WTC11 (cell line): ENCODE measurements around the gene CTNNBIP1. TPM values are rescaled to one million over a fixed set of nuclear protein-coding genes. Genes with fewer than 3 reads are reported as not detected.

Experiments
- ATAC-seq: fragments of 200-7000 bp; cut with Tn5 transposase; 2 replicates; pipeline ENCODE4 v1.10.0; 2021; ENCODE audit warnings: mild to moderate bottlenecking, moderate library complexity
- CTCF ChIA-PET: fragments of 300-600 bp; sonication (Branson Sonifier 250); formaldehyde crosslinking; loops from one replicate; lab custom pipeline; 2021; ENCODE audit warnings: antibody characterized with exemption; lab: Charles Lee
- POLR2A ChIA-PET: fragments of 350-600 bp; sonication (Branson Sonifier 250); formaldehyde crosslinking; loops from one replicate; lab custom pipeline; 2021; ENCODE audit warnings: antibody characterized with exemption; lab: Charles Lee
- DNase-seq: peaks from one replicate; pipeline ENCODE4 v3.0.0; 2021; ENCODE audit warnings: low spot score
- H3K27ac Mint-ChIP-seq: 2 replicates; pipeline ENCODE4 v1.8.0; 2021; ENCODE audit warnings: mixed read lengths
- H3K27me3 Mint-ChIP-seq: 2 replicates; pipeline ENCODE4 v1.8.0; 2021; ENCODE audit warnings: low read depth, mild to moderate bottlenecking, moderate library complexity, mixed read lengths
- H3K36me3 Mint-ChIP-seq: 2 replicates; pipeline ENCODE4 v1.8.0; 2021; ENCODE audit warnings: mixed read lengths
- H3K4me1 Mint-ChIP-seq: 2 replicates; pipeline ENCODE4 v1.8.0; 2022; ENCODE audit warnings: mixed read lengths
- H3K4me3 Mint-ChIP-seq: 2 replicates; pipeline ENCODE4 v1.8.0; 2021; ENCODE audit warnings: mild to moderate bottlenecking, moderate library complexity, mixed read lengths
- H3K9me3 Mint-ChIP-seq: 2 replicates; pipeline ENCODE4 v1.8.0; 2021; ENCODE audit warnings: mixed read lengths
- CTCF ChIP-seq: fragments of 200-600 bp; IDR thresholded peaks from 2 replicates; pipeline ENCODE4 v1.8.0; 2022; ENCODE audit warnings: antibody characterized with exemption
- FOXK1 ChIP-seq: sonication (generic); formaldehyde crosslinking; IDR thresholded peaks from 2 replicates; pipeline ENCODE4 v1.8.0; 2022; ENCODE audit warnings: mild to moderate bottlenecking, moderate library complexity, missing genetic modification reagents
- GRHL2 ChIP-seq: fragments of 250-450 bp; sonication (Bioruptor Pico); IDR thresholded peaks from 2 replicates; pipeline ENCODE4 v1.8.0; 2022; ENCODE audit warnings: mild to moderate bottlenecking, moderate library complexity; ENCODE audit not compliant: insufficient replicate concordance, severe bottlenecking
- NFE2L1 ChIP-seq: sonication (generic); formaldehyde crosslinking; IDR thresholded peaks from 2 replicates; pipeline ENCODE4 v1.8.1; 2023; ENCODE audit warnings: missing genetic modification reagents
- NR1H2 ChIP-seq: sonication (generic); formaldehyde crosslinking; IDR thresholded peaks from 2 replicates; pipeline ENCODE4 v1.9.0; 2021; ENCODE audit warnings: mild to moderate bottlenecking, moderate library complexity, missing genetic modification reagents
- NR3C1 ChIP-seq: sonication (generic); formaldehyde crosslinking; conservative IDR thresholded peaks from 2 replicates; pipeline ENCODE4 v1.8.1; 2023; ENCODE audit warnings: low read depth, mild to moderate bottlenecking, missing genetic modification reagents
- RELA ChIP-seq: sonication (generic); formaldehyde crosslinking; IDR thresholded peaks from 2 replicates; pipeline ENCODE4 v1.8.1; 2022; ENCODE audit warnings: missing genetic modification reagents, mild to moderate bottlenecking, borderline replicate concordance
- RORB ChIP-seq: fragments of 250-450 bp; sonication (Bioruptor Pico); IDR thresholded peaks from 2 replicates; pipeline ENCODE4 v1.9.0; 2021; ENCODE audit warnings: mild to moderate bottlenecking
- SMAD3 ChIP-seq: sonication (generic); formaldehyde crosslinking; IDR thresholded peaks from 2 replicates; pipeline ENCODE4 v1.8.0; 2022; ENCODE audit warnings: missing genetic modification reagents, mild to moderate bottlenecking, borderline replicate concordance
- ZNF121 ChIP-seq: sonication (generic); formaldehyde crosslinking; IDR thresholded peaks from 2 replicates; pipeline ENCODE4 v1.8.0; 2023; ENCODE audit warnings: missing genetic modification reagents
- ZNF138 ChIP-seq: sonication (generic); formaldehyde crosslinking; conservative IDR thresholded peaks from 2 replicates; pipeline ENCODE4 v1.8.1; 2022; ENCODE audit warnings: mild to moderate bottlenecking, moderate library complexity, missing genetic modification reagents
- ZNF317 ChIP-seq: sonication (generic); formaldehyde crosslinking; IDR thresholded peaks from 2 replicates; pipeline ENCODE4 v1.8.1; 2023; ENCODE audit warnings: low read depth, mild to moderate bottlenecking, moderate library complexity, missing genetic modification reagents, borderline replicate concordance
- ZNF416 ChIP-seq: fragments of 250-450 bp; sonication (Bioruptor Pico); IDR thresholded peaks from 2 replicates; pipeline ENCODE4 v1.9.0; 2021; ENCODE audit warnings: mild to moderate bottlenecking, inconsistent platforms
- ZNF425 ChIP-seq: fragments of 250-450 bp; sonication (Bioruptor Pico); conservative IDR thresholded peaks from 2 replicates; pipeline ENCODE4 v1.9.0; 2021; ENCODE audit warnings: mild to moderate bottlenecking
- total RNA-seq: library from RNA; stranded (reverse); gene quantifications from 3 replicates; pipeline ENCODE4 v1.2.3, GENCODE V29; 2021
- TF ChIP-seq, protein P1 (sequence below): fragments of 250-450 bp; sonication (Bioruptor Pico); IDR thresholded peaks from 2 replicates; pipeline ENCODE4 v1.9.0; 2021; ENCODE audit warnings: moderate library complexity, mild to moderate bottlenecking, inconsistent platforms, borderline replicate concordance
- TF ChIP-seq, protein P2 (sequence below): sonication (generic); formaldehyde crosslinking; IDR thresholded peaks from 2 replicates; pipeline ENCODE4 v1.8.1; 2023; ENCODE audit warnings: mild to moderate bottlenecking, missing genetic modification reagents, moderate library complexity
- TF ChIP-seq, protein P3 (sequence below): sonication (generic); formaldehyde crosslinking; IDR thresholded peaks from 2 replicates; pipeline ENCODE4 v1.8.1; 2022; ENCODE audit warnings: mild to moderate bottlenecking, missing genetic modification reagents, moderate library complexity, borderline replicate concordance
- TF ChIP-seq, protein P4 (sequence below): fragments of 250-450 bp; sonication (Bioruptor Pico); IDR thresholded peaks from 2 replicates; pipeline ENCODE4 v1.9.0; 2021; ENCODE audit warnings: mild to moderate bottlenecking, borderline replicate concordance

CTNNBIP1 gene
- total RNA-seq, 1 experiment from 2014 or later: 58.2 TPM

GRCh38 chr1:9870572-9870971 lies 39.5 kb downstream of the CTNNBIP1 start:
- CTCF ChIA-PET: interaction anchor here (3.3 kb wide), 1 partner anchor 150 kb away, joined by 21 read pairs; no protein-coding TSS in a partner anchor
- ATAC-seq: no peak
- H3K27ac Mint-ChIP-seq: no peak overlapping the region

More at GRCh38 chr1:9870572-9870971, 39.5 kb downstream of the CTNNBIP1 start:
- Mint-ChIP-seq H3K9me3 (no peaks in the 10 kb centered on the region), H3K4me3 (no peak overlapping the region), H3K36me3 (no peaks in the 10 kb centered on the region), H3K27me3 (no peaks in the 10 kb centered on the region), H3K4me1 (peaks cover 13% of the 10 kb centered on the region)
- TF ChIP-seq NFE2L1 (no peak), CTCF (no peak), NR3C1 (no peak), RELA (CRISPR knock-in tag) (no peak), RORB (no peak), SMAD3 (CRISPR knock-in tag) (no peak), ZNF121 (CRISPR knock-in tag) (no peak), NR1H2 (CRISPR knock-in tag) (no peak), GRHL2 (no peak), ZNF416 (no peak), ZNF317 (CRISPR knock-in tag) (no peak), ZNF425 (no peak), ZNF138 (CRISPR knock-in tag) (no peak), FOXK1 (CRISPR knock-in tag) (no peak)
- TF ChIP-seq, protein P1, sequence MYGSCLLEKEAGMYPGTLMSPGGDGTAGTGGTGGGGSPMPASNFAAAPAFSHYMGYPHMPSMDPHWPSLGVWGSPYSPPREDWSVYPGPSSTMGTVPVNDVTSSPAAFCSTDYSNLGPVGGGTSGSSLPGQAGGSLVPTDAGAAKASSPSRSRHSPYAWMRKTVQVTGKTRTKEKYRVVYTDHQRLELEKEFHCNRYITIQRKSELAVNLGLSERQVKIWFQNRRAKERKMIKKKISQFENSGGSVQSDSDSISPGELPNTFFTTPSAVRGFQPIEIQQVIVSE (CRISPR knock-in tag): no peak
- TF ChIP-seq, protein P2, sequence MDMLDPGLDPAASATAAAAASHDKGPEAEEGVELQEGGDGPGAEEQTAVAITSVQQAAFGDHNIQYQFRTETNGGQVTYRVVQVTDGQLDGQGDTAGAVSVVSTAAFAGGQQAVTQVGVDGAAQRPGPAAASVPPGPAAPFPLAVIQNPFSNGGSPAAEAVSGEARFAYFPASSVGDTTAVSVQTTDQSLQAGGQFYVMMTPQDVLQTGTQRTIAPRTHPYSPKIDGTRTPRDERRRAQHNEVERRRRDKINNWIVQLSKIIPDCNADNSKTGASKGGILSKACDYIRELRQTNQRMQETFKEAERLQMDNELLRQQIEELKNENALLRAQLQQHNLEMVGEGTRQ: no peak
- TF ChIP-seq, protein P3, sequence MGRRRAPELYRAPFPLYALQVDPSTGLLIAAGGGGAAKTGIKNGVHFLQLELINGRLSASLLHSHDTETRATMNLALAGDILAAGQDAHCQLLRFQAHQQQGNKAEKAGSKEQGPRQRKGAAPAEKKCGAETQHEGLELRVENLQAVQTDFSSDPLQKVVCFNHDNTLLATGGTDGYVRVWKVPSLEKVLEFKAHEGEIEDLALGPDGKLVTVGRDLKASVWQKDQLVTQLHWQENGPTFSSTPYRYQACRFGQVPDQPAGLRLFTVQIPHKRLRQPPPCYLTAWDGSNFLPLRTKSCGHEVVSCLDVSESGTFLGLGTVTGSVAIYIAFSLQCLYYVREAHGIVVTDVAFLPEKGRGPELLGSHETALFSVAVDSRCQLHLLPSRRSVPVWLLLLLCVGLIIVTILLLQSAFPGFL (CRISPR knock-in tag): no peak
- TF ChIP-seq, protein P4, sequence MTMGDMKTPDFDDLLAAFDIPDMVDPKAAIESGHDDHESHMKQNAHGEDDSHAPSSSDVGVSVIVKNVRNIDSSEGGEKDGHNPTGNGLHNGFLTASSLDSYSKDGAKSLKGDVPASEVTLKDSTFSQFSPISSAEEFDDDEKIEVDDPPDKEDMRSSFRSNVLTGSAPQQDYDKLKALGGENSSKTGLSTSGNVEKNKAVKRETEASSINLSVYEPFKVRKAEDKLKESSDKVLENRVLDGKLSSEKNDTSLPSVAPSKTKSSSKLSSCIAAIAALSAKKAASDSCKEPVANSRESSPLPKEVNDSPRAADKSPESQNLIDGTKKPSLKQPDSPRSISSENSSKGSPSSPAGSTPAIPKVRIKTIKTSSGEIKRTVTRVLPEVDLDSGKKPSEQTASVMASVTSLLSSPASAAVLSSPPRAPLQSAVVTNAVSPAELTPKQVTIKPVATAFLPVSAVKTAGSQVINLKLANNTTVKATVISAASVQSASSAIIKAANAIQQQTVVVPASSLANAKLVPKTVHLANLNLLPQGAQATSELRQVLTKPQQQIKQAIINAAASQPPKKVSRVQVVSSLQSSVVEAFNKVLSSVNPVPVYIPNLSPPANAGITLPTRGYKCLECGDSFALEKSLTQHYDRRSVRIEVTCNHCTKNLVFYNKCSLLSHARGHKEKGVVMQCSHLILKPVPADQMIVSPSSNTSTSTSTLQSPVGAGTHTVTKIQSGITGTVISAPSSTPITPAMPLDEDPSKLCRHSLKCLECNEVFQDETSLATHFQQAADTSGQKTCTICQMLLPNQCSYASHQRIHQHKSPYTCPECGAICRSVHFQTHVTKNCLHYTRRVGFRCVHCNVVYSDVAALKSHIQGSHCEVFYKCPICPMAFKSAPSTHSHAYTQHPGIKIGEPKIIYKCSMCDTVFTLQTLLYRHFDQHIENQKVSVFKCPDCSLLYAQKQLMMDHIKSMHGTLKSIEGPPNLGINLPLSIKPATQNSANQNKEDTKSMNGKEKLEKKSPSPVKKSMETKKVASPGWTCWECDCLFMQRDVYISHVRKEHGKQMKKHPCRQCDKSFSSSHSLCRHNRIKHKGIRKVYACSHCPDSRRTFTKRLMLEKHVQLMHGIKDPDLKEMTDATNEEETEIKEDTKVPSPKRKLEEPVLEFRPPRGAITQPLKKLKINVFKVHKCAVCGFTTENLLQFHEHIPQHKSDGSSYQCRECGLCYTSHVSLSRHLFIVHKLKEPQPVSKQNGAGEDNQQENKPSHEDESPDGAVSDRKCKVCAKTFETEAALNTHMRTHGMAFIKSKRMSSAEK (CRISPR knock-in tag): no peak
- POLR2A ChIA-PET: no interaction called here
- no peak for DNase-seq
